GM18498 (cell line): ENCODE data around the gene S100A16.
"Not testable (repeated sequence)": the region's sequence is repeated elsewhere in the genome, so short reads cannot be mapped to it uniquely, and the experiment has no call there.

Experiments used
- ATAC-seq: cut with Tn5 transposase; IDR thresholded peaks from one replicate; pipeline ENCODE4 v1.9.1; 2021; ENCODE audit warnings: mild to moderate bottlenecking, moderate library complexity; ENCODE audit not compliant: unreplicated experiment

Gene S100A16

GRCh38 chr1:153565529-153566374, 47.2 kb downstream of the S100A16 start, which contains the start of gene S100A2:
Gene S100A2 (minus strand): TSS chr1:153565844. CDS start chr1:153563877, 1,967 bp downstream.
- peak; percentile 55 for ATAC-seq

- ATAC-seq, result no peak
These were observed 48.9 kb downstream of the S100A16 start for GRCh38 chr1:153563991-153564390.

- no peak for ATAC-seq
These were observed 49.4 kb downstream of the S100A16 start for GRCh38 chr1:153563483-153563901.

- not testable (repeated sequence) for ATAC-seq
These were observed 50.9 kb downstream of the S100A16 start for GRCh38 chr1:153562021-153562420.

GRCh38 chr1:153561466-153561985, 51.4 kb downstream of the S100A16 start:
- ATAC-seq, result no peak

- no peak for ATAC-seq
These were observed 52.0 kb downstream of the S100A16 start for GRCh38 chr1:153560771-153561465.

GRCh38 chr1:153560241-153560640, 52.7 kb downstream of the S100A16 start:
- ATAC-seq, result no peak

- ATAC-seq, result no peak
These were observed 55.1 kb downstream of the S100A16 start for GRCh38 chr1:153557877-153558276.
